GM21381 (cell line): ENCODE data around the gene DOK6.
A peak's percentile ranks its signal among the peaks of the same experiment; 100 is the strongest.

ENCODE experiments used
- ATAC-seq: cut with Tn5 transposase; IDR thresholded peaks from one replicate; pipeline ENCODE4 v1.9.1; 2021; ENCODE audit warnings: mild to moderate bottlenecking, moderate library complexity; ENCODE audit not compliant: unreplicated experiment

Gene DOK6

GRCh38 chr18:69531973-69532372, 131.3 kb downstream of the DOK6 start:
- no peak for ATAC-seq

- no peak for ATAC-seq
Measured at GRCh38 chr18:69537183-69537582, 136.5 kb downstream of the DOK6 start.

- no peak for ATAC-seq
Measured at GRCh38 chr18:69538849-69539248, 138.2 kb downstream of the DOK6 start.

- no peak for ATAC-seq
Measured at GRCh38 chr18:69539404-69539803, 138.7 kb downstream of the DOK6 start.

- no peak for ATAC-seq
Measured at GRCh38 chr18:69556228-69556627, 155.5 kb downstream of the DOK6 start.

GRCh38 chr18:69557282-69557681, 156.6 kb downstream of the DOK6 start:
- no peak for ATAC-seq

GRCh38 chr18:69558052-69558451, 157.4 kb downstream of the DOK6 start:
- no peak for ATAC-seq

GRCh38 chr18:69559604-69560003, 158.9 kb downstream of the DOK6 start:
- no peak for ATAC-seq

GRCh38 chr18:69564602-69565001, 163.9 kb downstream of the DOK6 start:
- no peak for ATAC-seq

- ATAC-seq: no peak
Measured at GRCh38 chr18:69567813-69568488, 167.3 kb downstream of the DOK6 start.

- ATAC-seq: no peak
Measured at GRCh38 chr18:69569133-69569532, 168.4 kb downstream of the DOK6 start.

GRCh38 chr18:69574401-69574800, 173.7 kb downstream of the DOK6 start:
- no peak for ATAC-seq

GRCh38 chr18:69580107-69580506, 179.4 kb downstream of the DOK6 start:
- ATAC-seq: peak; percentile 70

- ATAC-seq: no peak
Measured at GRCh38 chr18:69584429-69584828, 183.7 kb downstream of the DOK6 start.

- no peak for ATAC-seq
Measured at GRCh38 chr18:69585696-69586095, 185.0 kb downstream of the DOK6 start.

GRCh38 chr18:69586537-69586936, 185.8 kb downstream of the DOK6 start:
- ATAC-seq: no peak

- ATAC-seq: no peak
Measured at GRCh38 chr18:69588301-69588700, 187.6 kb downstream of the DOK6 start.

GRCh38 chr18:69590150-69590549, 189.5 kb downstream of the DOK6 start:
- ATAC-seq: no peak

GRCh38 chr18:69596345-69596744, 195.7 kb downstream of the DOK6 start:
- no peak for ATAC-seq

GRCh38 chr18:69597561-69597960, 196.9 kb downstream of the DOK6 start:
- ATAC-seq: no peak

GRCh38 chr18:69599377-69599776, 198.7 kb downstream of the DOK6 start:
- no peak for ATAC-seq

GRCh38 chr18:69612242-69612641, 211.6 kb downstream of the DOK6 start:
- ATAC-seq: no peak

- ATAC-seq: no peak
Measured at GRCh38 chr18:69616114-69616513, 215.4 kb downstream of the DOK6 start.
